Measurements from ENCODE around the gene CELF3.
A peak's percentile ranks its signal among the peaks of the same experiment; 100 is the strongest.
"Not testable (repeated sequence)": the region's sequence is repeated elsewhere in the genome, so short reads cannot be mapped to it uniquely, and the experiment has no call there.

The CELF3 gene

GRCh38 chr1:151716771-151717631, at the start of gene CELF3:
TSS of gene CELF3 (minus strand) at chr1:151716803. CDS start at chr1:151716020, 783 bp downstream.
- DNase-seq (ENCODE audit: low read depth in 2 of 2) = no peak

GRCh38 chr1:151763990-151764389, 47.4 kb upstream of the CELF3 start:
- no peak for DNase-seq (ENCODE audit: low read depth in 2 of 2)

- peak; percentile 44 to 48 for DNase-seq (ENCODE audit: low read depth in 2 of 2)
Observed at GRCh38 chr1:151762941-151763921, 46.6 kb upstream of the CELF3 start, which contains the start of gene MRPL9. TSS of gene MRPL9 (minus strand) at chr1:151763496. CDS start at chr1:151763479, 17 bp downstream.

- no peak for DNase-seq (ENCODE audit: low read depth in 2 of 2)
Observed at GRCh38 chr1:151760597-151761385, 44.2 kb upstream of the CELF3 start.

- DNase-seq (ENCODE audit: low read depth in 2 of 2) = no peak
Observed at GRCh38 chr1:151759241-151759640, 42.6 kb upstream of the CELF3 start.

GRCh38 chr1:151756291-151756690, 39.7 kb upstream of the CELF3 start:
- no peak for DNase-seq (ENCODE audit: low read depth in 2 of 2)

- DNase-seq (ENCODE audit: low read depth in 2 of 2) = no peak
Observed at GRCh38 chr1:151741516-151741915, 24.9 kb upstream of the CELF3 start.

- DNase-seq (ENCODE audit: low read depth in 2 of 2) = no peak
Observed at GRCh38 chr1:151739590-151740355, 23.2 kb upstream of the CELF3 start.

GRCh38 chr1:151737479-151737878, 20.9 kb upstream of the CELF3 start:
- no peak for DNase-seq (ENCODE audit: low read depth in 2 of 2)

- no peak for DNase-seq (ENCODE audit: low read depth in 2 of 2)
Observed at GRCh38 chr1:151737026-151737425, 20.4 kb upstream of the CELF3 start.

- DNase-seq (ENCODE audit: low read depth in 2 of 2) = not testable (repeated sequence)
Observed at GRCh38 chr1:151733995-151734394, 17.4 kb upstream of the CELF3 start.

- DNase-seq (ENCODE audit: low read depth in 2 of 2) = no peak
Observed at GRCh38 chr1:151733126-151733525, 16.5 kb upstream of the CELF3 start.

- no peak for DNase-seq (ENCODE audit: low read depth in 2 of 2)
Observed at GRCh38 chr1:151729966-151730291, 13.3 kb upstream of the CELF3 start.

- DNase-seq (ENCODE audit: low read depth in 2 of 2) = no peak
Observed at GRCh38 chr1:151729157-151729965, 12.8 kb upstream of the CELF3 start.

- peak; percentile 30 to 34 for DNase-seq (ENCODE audit: low read depth in 2 of 2)
Observed at GRCh38 chr1:151728151-151729054, 11.8 kb upstream of the CELF3 start.

GRCh38 chr1:151723726-151724370, 7.2 kb upstream of the CELF3 start:
- no peak for DNase-seq (ENCODE audit: low read depth in 2 of 2)

- no peak for DNase-seq (ENCODE audit: low read depth in 2 of 2)
Observed at GRCh38 chr1:151721788-151722510, 5.3 kb upstream of the CELF3 start.
